ENCODE data around the gene DEDD2.

DNA sequence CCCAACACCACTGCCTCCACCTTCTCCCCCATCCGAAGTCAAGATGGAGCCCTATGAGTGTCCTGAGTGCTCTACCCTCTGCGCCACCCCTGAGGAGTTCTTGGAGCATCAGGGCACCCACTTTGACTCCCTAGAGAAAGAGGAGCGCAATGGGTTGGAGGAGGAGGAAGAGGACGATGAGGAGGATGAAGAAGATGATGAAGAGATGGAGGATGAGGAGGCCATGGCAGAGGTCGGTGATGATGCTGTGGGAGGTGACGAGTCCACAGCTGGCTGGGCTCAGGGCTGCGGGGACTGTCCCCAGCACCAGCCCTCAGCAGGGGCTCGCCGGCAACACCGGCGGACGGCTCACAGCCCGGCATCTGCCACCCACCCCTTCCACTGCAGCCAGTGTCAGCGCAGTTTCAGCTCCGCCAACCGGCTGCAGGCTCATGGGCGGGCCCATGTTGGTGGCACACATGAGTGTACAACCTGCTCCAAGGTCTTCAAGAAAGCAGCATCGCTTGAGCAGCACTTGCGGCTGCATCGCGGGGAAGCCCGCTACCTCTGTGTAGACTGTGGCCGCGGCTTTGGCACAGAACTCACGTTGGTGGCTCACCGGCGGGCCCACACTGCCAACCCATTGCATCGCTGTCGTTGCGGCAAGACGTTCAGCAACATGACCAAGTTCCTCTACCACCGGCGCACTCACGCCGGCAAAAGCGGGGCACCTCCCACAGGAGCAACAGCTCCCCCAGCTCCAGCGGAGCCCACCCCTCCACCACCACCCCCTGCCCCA is 7.7 kb upstream of the DEDD2 start:
- TF ChIP-seq POLR2A (IDR thresholded peaks at IDR 0.05) (no peak), EP300 (IDR thresholded peaks at IDR 0.05) (no peak)
- TF ChIP-seq, protein P1, sequence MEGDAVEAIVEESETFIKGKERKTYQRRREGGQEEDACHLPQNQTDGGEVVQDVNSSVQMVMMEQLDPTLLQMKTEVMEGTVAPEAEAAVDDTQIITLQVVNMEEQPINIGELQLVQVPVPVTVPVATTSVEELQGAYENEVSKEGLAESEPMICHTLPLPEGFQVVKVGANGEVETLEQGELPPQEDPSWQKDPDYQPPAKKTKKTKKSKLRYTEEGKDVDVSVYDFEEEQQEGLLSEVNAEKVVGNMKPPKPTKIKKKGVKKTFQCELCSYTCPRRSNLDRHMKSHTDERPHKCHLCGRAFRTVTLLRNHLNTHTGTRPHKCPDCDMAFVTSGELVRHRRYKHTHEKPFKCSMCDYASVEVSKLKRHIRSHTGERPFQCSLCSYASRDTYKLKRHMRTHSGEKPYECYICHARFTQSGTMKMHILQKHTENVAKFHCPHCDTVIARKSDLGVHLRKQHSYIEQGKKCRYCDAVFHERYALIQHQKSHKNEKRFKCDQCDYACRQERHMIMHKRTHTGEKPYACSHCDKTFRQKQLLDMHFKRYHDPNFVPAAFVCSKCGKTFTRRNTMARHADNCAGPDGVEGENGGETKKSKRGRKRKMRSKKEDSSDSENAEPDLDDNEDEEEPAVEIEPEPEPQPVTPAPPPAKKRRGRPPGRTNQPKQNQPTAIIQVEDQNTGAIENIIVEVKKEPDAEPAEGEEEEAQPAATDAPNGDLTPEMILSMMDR (IDR thresholded peaks at IDR 0.05), result no peak
